HG02759 (cell line): Measurements from ENCODE around the gene ARHGEF17.
A peak's percentile ranks its signal among the peaks of the same experiment; 100 is the strongest.

Source experiments
- ATAC-seq: cut with Tn5 transposase; IDR thresholded peaks from one replicate; pipeline ENCODE4 v1.9.1; 2021; ENCODE audit warnings: mild to moderate bottlenecking, moderate library complexity; ENCODE audit not compliant: unreplicated experiment

ARHGEF17 gene

GRCh38 chr11:73327812-73328364, 19.8 kb downstream of the ARHGEF17 start:
- no peak for ATAC-seq

GRCh38 chr11:73330569-73331093, 22.6 kb downstream of the ARHGEF17 start:
- no peak for ATAC-seq

- no peak for ATAC-seq
These were observed 23.3 kb downstream of the ARHGEF17 start for GRCh38 chr11:73331138-73331916.

- no peak for ATAC-seq
These were observed 25.1 kb downstream of the ARHGEF17 start for GRCh38 chr11:73333173-73333572.

- ATAC-seq: no peak
These were observed 25.7 kb downstream of the ARHGEF17 start for GRCh38 chr11:73333640-73334383.

GRCh38 chr11:73334384-73335203, 26.5 kb downstream of the ARHGEF17 start:
- ATAC-seq: no peak

GRCh38 chr11:73335204-73335923, 27.3 kb downstream of the ARHGEF17 start:
- ATAC-seq: peak; percentile 45

GRCh38 chr11:73337846-73338245, 29.8 kb downstream of the ARHGEF17 start:
- no peak for ATAC-seq

- no peak for ATAC-seq
These were observed 30.2 kb downstream of the ARHGEF17 start for GRCh38 chr11:73338279-73338678.

GRCh38 chr11:73340164-73340563, 32.1 kb downstream of the ARHGEF17 start:
- ATAC-seq: no peak

GRCh38 chr11:73342633-73343032, 34.6 kb downstream of the ARHGEF17 start:
- ATAC-seq: no peak

- ATAC-seq: no peak
These were observed 35.2 kb downstream of the ARHGEF17 start for GRCh38 chr11:73343076-73343873.

GRCh38 chr11:73344191-73344607, 36.1 kb downstream of the ARHGEF17 start:
- no peak for ATAC-seq

GRCh38 chr11:73345481-73346160, 37.5 kb downstream of the ARHGEF17 start:
- no peak for ATAC-seq

- no peak for ATAC-seq
These were observed 38.3 kb downstream of the ARHGEF17 start for GRCh38 chr11:73346186-73346935.

- no peak for ATAC-seq
These were observed 39.0 kb downstream of the ARHGEF17 start for GRCh38 chr11:73347067-73347466.

- no peak for ATAC-seq
These were observed 40.8 kb downstream of the ARHGEF17 start for GRCh38 chr11:73348838-73349237.

GRCh38 chr11:73349633-73350032, 41.6 kb downstream of the ARHGEF17 start:
- no peak for ATAC-seq
